ENCODE results near the gene MAG.

MAG gene

DNA sequence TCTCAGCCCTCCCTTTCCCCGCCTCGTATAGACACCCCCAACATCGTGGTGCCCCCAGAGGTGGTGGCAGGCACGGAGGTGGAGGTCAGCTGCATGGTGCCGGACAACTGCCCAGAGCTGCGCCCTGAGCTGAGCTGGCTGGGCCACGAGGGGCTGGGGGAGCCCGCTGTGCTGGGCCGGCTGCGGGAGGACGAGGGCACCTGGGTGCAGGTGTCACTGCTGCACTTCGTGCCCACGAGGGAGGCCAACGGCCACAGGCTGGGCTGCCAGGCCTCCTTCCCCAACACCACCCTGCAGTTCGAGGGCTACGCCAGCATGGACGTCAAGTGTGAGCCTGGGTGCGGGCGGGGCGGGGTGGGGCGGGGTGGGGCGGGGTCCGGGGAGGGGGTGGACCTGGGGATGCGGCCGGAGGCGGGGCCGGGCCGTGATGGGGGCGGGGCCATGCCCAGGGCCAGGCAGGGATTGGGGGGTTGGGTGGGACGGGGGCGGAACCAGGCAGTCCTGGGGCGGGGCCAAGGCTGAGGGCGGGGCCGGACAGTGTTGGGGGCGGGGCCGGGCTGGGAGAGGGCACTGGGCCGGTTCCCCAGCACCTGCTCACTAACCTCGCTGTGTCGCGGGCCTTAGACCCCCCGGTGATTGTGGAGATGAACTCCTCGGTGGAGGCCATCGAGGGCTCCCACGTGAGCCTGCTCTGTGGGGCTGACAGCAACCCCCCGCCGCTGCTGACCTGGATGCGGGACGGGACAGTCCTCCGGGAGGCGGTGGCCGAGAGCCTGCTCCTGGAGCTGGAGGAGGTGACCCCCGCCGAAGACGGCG lies 7.8 kb downstream of the MAG start:
- peak; percentile 43 for DNase-seq

GRCh38 chr19:35300339-35300649 lies 8.3 kb downstream of the MAG start:
- DNase-seq, result no peak

GRCh38 chr19:35301961-35302360 lies 10.0 kb downstream of the MAG start:
- no peak for DNase-seq

GRCh38 chr19:35302446-35302845 lies 10.5 kb downstream of the MAG start:
- DNase-seq, result no peak

DNA sequence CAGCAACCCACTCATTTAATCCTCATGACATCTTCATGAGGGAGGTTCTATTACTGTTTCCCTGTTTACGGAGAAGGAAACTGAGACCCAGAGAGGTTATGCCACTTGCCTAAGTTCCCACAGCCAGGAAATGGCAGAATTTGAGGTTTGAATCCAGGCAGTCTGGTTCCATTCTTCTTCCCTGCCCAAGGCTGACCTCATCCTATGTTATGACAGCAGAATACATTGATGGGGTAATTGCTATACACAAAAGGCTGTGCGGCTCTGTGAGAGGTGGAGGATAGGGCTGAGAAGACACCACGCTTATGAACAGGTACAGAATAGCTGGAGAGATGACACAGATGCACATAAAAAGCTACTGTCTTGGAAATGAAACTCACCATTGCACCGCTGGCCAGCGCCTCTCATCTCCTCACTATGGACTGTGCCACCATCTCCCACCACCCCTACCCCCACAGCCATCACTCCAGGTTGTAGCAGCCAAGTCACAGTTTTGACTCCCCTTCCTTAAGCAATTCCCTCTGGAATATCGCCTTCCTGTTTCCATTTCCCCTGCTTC lies 11.5 kb downstream of the MAG start:
- no peak for DNase-seq

GRCh38 chr19:35304036-35304435 lies 12.1 kb downstream of the MAG start:
- no peak for DNase-seq

DNA sequence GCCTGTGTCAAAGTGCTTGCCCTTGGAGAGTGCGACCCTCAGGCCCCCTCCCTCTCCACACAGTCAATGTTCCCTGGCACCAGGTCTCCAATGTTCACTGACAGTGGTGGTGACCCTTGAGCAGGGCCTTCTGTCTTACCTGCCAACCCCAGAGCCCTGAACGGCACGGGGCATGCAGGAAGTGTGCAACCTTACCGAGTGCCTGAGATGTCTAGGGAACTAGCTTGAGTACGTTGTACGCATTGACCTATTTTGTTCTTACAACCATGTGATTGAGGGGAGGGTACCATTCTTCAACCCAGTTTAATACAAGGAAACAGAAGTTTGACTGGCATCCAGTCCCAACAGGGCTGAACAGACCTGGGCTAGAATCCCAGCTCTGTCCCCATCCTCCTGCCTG lies 13.2 kb downstream of the MAG start:
- no peak for DNase-seq

DNA sequence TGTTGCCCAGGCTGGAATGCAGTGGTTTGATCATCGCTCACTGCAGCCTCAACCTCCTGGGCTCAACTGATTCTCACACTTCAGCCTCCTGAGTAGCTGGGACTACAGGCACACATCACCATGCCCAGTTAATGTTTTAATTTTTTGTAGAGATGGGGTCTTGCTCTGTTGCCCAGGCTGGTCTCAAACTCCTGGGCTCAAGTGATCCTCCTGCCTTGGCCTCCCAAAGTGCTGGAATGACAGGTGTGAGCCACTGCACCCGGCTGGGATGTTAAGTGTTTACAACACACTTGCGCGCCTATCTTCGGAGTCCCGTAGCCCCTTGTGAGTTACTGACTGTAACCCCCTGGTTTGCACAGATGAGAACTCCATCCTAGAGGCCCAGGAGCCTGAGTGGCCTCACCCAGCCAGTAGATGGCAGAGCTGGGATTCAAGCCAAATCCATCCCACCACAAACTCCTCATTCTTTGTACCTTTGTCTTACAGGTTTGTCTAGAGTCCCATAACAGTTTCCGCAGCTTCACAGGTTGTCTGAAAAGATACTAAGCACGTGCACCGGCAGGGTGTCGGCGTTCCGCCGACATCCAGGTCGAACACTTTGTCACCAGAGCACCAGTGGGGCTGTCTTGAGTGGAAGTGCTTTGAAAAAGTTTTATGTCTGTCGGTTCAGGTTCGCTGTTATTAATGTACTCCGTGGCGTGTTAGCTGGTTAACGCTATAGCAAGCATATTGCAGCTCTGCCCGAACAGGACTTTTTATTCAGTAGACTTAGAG lies 14.7 kb downstream of the MAG start:
- peak; percentile 47 for DNase-seq

GRCh38 chr19:35307931-35308330 lies 16.0 kb downstream of the MAG start:
- DNase-seq, result no peak

DNA sequence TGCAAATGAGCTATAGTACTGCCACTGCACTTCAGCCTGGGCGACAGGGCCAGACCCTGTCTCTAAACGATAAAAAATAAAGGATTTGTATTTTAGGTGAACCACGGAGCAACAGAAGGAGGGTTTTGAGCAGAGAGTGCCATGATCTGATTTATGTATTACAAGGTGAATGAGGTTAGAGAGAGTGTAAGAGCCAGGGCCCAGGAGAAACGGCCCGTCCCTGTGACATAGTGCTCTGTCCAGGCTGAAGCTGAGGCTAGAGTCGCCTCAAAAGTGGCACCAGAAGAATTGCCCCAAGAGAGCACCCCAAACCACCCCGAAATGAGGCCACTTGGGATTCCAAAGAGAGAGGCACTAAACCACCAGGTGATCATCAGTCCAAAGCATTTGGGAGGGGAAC lies 16.9 kb downstream of the MAG start:
- DNase-seq, result no peak

GRCh38 chr19:35309481-35310279 lies 17.7 kb downstream of the MAG start:
- no peak for DNase-seq

- no peak for DNase-seq
Measured at GRCh38 chr19:35310331-35310730, 18.4 kb downstream of the MAG start.

- no peak for DNase-seq
Measured at GRCh38 chr19:35310811-35311465, 19.0 kb downstream of the MAG start.

DNA sequence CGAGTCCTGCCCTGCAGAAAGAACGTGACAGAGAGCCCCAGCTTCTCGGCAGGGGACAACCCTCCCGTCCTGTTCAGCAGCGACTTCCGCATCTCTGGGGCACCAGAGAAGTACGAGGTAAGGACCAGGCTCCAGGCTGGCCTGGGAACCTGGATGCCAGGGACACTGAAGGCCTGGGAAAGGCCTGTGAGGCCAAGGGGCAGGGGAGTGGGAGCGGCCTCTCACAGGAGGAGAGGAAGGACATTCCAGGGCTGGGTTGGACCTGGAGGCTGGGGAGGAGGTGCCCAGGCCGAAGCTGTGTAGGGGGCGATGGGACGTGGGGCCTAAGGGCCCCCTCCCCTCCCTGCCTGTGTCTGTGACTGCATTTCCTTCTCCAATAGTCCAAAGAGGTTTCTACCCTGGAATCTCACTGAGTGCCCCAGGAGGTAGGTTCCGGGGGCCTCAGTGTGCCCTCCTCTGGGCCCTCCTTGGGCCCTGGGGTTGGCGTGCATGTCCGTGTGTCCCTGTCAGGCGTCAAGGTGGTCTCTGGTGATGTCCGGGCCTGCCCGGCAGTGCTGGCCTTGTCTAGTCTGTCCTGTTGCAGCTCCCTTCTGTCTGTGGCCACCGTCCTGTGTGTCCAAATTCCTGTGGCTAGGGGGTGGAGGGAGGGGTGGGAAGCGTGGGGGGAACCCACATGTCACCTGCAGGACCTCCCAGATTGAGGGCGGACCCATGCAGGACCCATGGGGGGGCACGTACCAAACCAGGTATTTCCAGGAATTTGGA lies 20.1 kb downstream of the MAG start:
- DNase-seq, result no peak

DNA sequence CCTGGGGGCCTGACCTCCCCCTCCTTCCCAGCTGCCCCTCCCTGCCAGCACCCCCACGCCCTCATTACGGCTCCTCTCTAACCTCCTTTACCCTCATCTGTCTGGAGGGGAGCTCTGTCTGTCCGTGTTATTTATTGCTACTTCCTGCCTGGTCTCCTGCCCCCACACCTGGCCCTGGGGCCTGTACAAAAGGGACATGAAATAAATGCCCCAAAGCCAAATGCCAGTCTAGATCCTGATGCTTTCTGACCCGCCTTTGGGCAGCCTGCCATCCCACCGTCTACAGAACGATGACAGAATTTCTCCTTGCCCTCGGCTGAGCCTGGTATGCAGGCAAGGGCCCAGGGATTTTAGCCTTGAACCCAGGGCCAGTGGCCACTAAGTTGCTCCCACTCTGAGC lies 21.6 kb downstream of the MAG start:
- no peak for DNase-seq

GRCh38 chr19:35314031-35314430 lies 22.1 kb downstream of the MAG start:
- no peak for DNase-seq

GRCh38 chr19:35314858-35315470 lies 23.0 kb downstream of the MAG start:
- no peak for DNase-seq

DNA sequence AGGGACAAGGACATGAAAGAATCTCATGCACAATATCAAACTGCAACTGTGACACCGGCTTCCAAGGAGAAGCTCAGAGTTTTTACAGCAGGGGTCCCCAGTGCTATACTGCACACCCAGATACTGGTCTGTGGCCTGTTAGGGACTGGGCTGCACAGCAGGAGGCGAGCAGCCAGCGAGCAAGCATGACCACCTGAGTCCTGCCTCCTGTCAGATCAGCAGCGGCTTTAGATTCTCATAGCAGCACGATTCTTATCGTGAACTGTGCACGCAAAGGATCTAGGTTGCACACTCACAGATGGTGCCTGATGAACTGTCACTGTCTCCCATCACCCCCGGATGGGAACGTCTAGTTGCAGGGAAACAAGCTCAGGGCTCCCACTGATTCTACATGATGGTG lies 23.9 kb downstream of the MAG start:
- no peak for DNase-seq

DNA sequence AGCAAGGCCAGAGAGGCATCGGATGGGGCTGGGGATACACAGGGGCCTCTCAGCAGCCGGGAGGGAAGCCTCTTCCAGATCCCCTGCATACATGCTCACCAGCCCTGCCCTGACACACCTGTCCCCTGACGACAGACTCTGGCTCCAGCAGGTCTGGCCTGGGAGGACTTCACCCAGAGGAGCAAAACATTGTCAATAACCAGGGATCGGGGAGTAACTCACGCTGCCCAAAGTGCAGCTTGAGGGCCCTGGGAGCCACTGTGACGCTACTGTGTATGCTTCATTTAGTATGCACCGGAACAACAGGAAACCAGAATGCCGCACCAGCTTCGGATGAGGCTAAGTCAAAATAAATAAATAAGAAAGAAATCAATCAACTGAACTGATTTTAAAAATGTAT lies 24.6 kb downstream of the MAG start:
- DNase-seq, result no peak

- no peak for DNase-seq
Measured at GRCh38 chr19:35317464-35318043, 25.6 kb downstream of the MAG start.

All from NCI-H82 (cell line).